Stimulated activated CD8-positive, alpha-beta memory T cell treated with anti-CD3 and anti-CD28 coated beads, Interleukin-15, amount 100 ng/mL, for 24 hours (primary cell): ENCODE measurements around the gene AP2A2.

Experiments used
- DNase-seq: peaks from one replicate; pipeline ENCODE4 v3.0.0-alpha.2; 2020; ENCODE audit warnings: low read depth

The AP2A2 gene

DNA sequence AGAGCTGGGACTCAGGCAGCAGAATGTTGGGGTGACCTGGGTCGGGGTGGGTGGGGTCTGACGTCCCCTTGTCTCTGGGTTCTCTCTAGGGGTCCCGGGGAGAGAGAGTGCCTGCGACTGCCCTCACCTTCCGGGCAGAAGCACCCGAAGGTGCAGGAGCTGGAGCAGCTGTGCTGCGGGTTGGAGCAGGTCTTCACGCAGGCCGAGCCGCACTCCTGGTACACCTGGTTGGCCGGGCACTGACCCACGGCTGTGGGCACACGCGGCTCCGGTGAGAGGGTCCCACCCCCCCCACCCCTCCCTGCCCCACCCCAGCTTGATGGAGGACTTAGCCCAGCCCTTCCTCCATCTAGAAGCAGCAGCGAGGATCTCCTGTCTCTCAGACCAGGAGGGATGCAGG is 104.4 kb downstream of the AP2A2 start:
- DNase-seq, result no peak

DNA sequence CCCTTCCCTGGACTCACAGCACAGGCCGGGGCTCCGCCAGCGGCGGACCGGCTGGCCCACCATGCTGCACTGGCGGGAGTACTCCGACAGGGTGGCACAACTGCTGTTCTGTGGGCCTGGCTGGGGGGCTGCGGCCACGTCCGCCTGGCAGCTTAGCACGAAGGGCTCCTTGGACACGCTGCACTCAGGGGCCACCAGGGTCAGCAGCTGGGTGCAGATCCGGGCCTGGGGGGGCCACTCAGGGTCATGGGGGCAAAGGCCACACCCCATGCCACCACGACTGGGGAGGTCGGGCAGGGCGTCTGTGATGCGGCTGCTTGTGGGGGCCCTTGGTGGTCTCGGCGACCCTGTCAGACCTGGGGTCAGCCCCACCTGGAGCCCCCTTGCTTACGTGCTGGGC is 104.9 kb downstream of the AP2A2 start:
- no peak for DNase-seq

DNA sequence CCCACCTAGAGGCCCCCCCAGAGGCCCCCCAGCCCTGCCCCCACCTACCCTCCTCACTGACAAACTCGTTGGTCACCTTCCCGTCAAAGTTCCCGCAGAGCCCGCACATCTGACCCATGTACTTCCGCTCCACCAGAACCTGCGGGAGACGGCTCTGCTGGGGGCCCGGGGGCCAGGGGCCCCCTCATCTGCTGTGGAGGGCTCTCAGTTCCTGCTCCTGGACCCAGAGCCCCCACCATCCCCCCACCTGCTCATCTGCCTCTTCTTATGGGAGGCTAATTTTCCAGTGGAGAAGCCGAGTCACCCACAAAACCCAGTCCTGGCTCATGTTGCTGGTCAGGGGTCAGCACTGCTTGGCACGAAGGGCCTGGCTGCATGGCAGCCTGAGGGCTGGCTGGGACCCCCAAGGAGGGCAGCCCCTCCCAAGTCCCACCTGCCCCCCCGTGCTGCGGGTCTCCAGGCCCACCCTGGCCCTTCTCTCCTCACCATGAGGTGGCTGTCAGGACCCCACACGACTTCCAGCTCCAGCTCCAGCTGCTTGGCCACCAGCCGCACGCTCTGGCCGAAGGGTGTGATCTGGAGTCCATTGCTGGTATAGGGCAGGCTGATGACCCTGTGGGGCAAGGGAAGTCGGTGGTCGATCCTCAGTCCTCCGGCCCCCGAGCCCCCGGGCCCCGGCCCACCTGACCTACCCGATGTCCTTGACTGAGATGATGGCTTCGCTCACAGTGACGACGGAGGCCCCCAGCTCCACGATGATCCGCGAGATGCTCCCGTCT is 105.6 kb downstream of the AP2A2 start:
- no peak for DNase-seq

DNA sequence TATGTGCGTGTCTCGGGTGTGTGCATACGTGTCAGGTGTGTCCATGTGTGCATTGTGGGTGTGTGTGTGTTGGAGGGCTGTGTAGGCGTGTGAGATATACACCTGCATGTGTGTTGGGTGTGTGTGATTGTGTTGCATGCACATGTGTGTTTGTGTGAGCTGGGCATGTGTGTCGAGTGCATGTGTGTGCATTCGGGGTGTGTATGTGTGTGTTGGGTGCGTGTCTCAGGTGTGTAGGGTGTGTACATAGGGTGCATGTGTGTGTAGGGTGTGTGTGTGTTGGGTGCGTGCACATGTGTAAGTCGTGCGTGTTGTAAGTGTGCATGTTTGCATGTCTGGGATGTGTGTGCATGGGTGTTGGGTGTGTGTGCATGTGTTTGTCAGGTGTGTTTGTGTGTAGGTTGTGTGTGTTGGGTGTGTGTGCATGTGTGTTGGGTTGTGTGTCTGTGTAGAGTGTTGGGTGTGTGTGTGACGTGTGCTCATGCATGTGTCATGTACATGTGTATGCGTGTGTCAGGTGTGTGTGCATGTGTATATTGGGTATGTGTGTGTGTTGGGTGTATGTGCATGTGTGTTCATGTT is 106.7 kb downstream of the AP2A2 start:
- no peak for DNase-seq

DNA sequence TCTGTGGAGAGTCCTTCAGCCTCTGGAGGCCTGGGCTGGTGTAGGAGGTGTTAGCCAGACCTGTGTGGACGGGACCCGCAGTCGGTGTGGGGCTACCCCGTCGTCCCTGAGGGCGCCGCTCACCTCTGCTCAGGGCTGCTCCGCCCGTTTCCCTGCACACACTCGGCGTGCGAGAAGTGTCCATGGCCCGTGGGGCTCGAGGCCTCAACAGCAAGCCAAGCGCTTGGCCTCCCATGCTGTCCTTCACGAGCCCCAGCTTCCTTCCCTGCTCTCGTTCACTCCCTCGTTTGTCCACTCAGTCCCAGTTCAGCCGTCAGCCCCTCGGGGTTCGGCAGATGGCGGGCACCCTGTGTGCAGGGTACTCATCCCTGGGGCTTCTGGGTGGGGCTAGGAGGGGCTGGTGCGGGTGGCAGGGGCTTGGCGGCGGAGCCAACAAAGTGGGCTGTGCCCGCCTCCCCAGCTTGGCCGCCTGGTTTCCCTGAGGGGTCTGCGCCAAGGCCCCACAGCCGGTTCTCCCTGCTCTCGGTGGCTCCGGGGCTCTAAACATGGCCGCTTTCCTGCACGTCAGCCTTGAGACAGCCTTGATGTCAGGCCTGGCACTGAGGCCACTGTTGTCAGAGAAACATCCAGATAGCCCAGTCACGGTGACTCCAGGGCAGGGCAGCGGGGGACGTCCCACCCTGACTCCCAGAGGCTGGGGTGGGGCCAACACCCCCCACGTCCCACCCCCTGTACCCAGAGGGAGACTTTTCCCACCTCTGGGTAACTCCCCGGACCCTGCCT is 107.5 kb downstream of the AP2A2 start:
- no peak for DNase-seq

DNA sequence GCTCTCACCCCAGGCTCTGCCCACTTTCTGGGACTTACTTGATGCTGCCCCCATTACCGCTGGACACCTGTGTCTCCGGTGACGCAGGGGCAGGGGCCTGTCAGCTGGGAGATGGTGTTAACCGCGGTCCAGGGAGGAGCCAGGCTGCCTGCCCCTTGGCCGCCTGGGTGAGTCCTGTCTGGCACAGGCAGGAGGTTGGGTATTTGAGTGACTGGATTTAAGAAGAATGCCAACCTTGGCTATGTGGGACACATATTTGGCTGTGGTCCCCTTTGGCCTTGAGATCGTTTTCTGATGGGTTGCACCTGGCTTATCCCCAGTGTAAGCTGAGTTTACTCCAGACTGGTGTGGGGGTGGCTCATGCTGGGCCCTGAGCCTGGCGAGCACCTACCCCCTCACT is 108.3 kb downstream of the AP2A2 start:
- DNase-seq, result no peak

DNA sequence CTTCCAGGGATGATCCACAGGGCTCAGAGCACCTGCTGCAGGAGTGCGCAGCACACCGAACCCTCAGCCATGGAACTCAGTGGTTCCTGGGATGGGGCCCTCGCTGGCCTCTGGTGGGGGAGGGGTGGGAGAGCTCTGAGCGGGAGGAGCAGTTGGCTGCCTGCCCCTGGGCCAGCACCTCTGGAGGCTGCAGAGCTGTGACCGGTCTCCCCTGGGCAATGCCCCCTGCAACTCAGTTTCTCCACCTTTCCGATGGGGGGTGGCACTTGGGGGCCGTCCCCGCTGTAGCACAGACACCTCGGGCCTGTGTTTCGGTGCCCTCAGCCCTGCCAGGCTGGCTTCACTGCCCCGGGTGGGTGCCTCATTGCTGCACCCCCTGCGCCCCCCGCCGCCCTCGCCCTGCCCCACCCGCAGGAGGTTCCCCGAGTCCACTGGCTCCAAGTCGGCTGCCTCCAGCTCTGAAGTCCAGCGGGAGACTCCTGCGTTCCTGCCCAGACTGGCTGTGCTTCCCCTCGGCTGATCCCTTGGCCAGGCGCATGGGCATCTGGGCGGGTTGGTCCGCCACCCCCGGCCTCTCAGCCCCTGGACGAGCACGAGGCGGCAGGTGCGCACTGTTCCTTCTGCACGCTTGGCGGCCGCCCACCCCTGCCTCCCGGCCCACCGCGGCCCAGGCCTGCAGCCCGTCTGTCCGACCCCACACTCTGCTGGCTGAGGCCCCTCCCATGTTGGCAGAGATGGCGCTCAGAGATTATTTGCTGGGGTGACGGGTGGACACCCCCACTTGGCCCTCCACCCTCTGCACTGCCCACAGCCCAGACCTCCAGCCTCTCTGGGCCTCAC is 109.0 kb downstream of the AP2A2 start:
- DNase-seq, result no peak

DNA sequence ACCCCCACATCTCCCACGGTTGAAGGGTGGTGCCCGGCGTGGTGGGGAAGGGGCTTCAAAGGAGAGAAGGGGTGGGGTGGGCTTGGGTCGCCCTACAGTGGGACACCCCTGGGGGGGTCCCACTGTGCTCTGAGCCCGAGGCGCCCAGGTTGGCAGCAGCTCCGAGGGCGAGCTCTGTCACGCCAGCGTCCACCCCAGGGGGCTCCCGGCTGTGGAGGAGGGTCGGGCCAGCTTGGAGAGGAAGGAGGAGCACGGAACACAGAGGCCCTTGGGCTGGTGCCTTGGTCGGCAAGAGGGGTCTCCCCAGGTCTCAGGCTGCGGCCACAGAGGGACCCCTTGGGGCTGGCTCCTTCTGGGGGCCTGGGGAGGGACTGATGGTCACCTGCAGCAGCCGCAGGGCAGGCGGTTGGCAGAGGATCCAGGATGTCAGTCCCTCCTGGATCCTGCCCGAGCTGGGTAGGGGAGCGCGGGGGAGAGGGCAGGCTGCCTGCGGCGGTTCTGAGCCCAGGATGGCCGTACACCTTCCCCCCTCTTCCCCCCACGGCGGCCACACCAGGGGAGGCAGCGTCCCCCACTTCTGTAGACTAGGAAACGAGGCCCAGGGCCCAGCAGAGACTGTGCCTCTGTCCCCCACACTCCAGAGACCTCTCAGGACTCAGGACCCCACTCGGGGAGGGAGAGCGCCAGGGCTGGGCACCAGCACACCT is 110.1 kb downstream of the AP2A2 start:
- no peak for DNase-seq

DNA sequence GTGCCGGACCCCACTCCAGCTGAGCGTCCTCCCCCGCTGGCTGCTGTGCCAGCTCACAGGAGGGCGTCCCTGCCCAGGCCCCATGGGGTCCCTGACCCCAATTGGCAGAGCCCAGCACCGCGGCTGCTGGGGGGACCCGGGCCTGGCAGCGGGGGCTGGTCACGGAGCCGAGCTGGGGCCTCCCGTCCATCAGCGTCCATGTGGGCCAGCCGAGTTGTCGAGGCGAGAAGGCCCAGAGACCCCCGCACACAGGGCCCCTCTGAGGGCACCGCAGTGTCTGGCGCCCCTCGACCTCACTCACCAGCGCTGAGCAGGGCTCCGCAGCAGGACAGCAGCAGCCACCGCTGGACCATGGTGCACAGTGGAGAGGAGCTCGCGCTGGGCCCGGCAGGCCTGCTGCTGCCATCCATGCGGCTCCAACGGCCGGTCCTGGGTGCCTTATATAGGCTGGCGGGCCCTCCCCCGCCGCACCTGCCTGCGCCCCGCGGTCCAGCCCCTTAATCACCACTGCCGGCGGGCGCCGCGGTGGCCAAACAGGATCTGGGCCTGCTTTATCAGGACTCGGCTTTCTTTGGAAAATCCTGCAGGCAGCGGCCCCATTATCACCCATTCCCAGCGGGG is 110.7 kb downstream of the AP2A2 start, which contains the start of gene MUC6:
MUC6 (minus strand) TSS at position 416 of the 621 bp plus-strand sequence; CDS start at position 353, 63 bp downstream.
- no peak for DNase-seq

DNA sequence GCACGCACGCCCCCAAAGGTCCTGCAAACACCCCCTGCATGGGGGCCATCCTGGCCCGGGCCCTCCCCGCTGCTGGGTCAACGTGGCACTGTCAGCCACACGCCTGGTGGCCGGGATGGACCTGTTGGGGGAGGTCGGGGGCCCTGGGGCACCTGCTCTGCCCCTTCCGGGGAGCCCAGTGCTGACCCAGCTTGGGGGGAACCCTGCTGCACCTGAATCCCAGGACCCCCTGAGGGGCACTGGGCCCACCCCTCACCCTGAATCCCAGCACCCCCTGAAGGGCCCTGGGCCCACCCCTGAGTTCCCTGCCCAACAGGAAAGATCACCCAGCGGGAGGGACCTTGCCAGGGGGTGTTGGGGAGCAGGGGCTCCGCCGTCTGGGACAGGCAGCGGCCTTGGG is 111.3 kb downstream of the AP2A2 start:
- no peak for DNase-seq

DNA sequence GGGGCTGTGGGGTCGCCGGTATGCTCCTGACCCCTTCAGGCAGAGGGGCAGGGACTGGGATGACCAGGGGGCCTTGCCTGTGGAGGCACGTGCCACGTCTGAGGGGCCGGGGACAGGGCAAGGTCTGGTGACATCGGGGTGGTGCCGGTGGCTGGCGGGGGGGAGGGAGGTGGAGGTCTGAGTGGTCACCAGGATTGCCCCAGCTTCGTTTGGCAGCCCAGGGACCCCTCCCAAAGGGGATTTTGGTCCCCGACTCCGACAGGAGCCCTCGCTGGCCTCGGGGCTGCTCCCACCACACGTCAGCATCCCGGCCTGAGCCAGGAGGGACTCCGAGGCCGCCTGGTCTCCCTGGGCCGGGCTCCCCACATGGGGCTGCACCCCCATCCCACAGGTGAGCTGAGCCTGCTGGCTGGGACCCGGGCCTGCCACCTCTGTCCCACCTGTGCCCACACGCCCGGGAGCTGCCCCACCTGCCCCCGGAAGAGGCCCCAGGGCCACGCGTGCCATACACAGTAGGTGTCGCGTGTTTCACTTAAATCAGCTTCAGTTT is 111.9 kb downstream of the AP2A2 start:
- DNase-seq, result no peak

DNA sequence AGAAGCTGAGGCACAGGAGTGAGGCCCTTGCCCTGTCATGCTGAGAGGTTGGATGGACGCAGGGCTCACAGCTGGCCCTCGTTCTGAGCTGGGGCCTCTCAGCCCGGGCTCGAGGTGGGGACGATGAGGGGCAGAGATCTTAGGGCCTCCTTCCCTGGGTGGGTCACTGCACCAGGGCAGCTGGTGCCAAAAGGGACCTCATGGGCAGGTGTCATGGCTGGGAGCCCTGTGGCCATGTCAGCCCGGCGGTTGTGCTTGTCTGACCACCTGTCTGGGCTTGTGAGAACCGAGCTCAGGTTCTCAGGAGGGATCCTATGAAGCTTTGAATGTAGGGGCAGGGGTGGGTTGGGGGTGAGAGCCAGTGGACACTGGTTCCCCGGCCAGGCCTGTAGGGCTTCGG is 112.7 kb downstream of the AP2A2 start:
- DNase-seq, result no peak

DNA sequence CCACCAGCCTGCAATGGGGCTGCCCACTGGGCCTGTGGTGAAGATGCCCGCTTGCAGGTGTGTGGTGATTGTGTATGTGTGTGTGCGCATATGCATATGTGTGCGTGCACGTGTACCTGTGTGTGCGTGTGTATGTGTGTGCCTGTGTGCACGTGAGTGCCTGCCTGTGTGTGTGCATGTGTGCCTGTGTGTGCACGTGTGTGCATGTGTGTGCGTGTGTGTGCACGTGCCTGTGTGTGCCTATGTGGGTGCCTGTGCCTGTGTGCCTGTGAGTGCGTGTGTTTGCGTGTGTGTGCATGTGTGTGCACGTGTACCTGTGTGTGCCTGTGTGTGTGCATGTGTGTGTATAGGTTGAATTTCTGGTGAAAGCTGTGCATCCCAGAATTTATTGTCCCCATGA is 113.3 kb downstream of the AP2A2 start:
- no peak for DNase-seq

DNA sequence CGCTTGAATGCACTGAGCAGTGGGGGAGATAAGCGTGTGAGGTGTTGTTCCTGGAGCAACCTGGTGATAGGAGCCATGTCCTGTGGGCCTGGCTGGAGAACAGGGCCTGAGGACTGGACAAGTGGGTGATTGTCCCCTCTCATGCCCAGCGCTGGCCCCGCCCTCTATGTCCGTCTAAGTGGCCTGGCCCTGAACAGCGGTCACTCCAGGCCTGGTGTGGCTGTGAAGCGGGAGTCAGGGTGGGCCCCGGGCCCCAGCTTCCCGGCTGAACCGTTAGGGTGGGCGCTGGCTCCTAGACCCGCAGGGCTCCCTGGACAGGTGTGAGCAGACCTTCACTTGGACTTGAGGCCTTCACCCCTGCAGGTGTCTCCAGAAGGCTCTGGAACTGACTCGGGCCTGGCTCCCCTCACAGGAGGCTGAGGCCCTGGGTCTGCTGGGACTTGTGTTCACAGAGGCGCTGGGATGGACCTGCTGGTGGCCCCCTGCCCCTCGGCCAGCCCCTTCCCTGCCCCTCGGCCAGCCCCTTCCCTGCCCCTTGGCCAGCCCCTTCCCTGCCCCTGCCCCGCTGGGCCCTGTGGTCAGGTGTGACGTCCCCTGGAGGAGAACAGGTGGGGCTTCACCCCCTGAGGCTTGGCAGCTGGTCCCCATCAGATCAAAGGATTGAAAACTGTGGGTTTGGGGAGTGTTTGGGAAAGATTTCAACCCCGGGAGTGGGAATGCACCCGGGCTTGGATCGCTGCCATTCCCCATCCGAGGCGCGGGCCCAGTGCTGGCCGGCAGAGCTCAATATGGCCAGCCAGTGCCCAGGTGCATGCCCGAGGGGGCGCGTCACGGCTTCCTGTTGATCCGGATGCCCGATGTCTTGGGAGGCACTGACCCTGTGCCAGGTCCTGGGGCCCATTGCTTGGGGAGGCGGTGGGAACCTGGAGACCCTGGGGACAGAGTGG is 114.1 kb downstream of the AP2A2 start:
- DNase-seq, result no peak

DNA sequence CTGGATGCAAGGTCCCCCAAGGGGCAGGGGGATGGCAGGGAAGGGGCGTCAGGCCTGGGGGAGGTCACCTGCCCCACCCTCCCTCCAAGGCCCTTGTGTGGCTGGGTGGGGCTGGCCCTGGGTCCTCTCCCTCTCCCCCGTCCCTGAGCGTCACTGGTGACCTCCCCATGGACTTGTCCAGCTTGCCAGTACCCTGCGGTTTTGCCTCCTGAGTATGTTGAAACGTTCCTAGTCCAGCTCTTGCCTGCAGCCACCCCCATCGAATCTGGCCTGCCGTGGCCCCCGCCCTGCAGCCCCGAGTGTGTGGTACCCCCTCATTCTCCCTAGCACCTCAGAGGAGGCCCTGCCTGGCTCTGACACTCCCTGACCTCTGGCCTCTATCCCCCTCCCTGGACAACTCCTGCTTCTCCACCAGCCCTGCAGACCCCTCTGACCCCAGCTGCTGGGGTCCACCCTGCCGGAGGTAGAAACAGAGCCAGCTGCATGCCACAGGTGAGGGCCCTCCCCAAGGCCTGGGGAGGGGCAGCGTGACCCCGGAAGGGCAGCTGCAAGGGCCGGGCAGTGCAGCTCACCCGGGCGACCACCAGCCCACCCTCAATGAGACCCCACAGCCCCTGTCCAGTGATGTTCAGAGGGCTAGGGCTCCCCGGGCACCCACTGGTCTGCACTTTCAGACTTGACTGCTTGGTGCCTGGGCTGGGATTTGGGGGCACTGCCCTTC is 114.9 kb downstream of the AP2A2 start:
- DNase-seq, result no peak

DNA sequence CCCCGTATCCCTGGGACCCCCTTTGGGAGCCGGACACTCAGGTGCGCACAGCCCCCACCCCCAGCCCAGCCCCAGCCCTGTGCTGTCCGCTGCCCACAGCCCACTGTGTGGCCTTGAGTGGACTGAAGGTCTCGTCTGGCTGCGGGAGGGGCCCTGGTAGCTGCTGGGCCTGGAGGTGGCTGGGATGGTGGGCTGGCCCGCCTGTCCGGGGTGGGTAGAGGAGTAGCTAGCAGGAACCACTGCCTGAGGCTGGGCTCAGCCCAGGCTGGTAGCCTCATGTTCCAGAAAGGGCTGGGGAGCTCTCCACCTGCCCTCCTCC is 115.4 kb downstream of the AP2A2 start:
- DNase-seq, result no peak

DNA sequence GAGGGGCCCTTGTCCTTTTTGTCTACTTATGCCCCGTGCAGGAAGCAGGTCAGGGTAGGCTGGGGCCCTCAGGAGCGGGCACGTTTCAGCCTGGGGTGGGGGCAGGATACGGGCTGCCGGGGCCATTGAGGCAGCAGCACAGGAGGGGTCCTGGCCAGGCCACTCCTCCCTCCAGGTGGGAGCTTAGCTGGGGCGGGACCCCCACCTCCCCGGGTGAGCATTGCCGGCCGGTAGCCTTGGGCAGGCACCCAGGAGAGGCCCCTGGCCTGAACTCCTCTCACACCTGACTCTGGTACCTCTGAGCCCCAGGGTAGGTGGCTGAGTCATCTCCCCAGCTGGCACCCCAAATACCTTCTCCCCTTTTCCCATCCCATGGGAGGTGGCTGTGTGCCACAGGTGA is 115.8 kb downstream of the AP2A2 start:
- DNase-seq, result no peak

DNA sequence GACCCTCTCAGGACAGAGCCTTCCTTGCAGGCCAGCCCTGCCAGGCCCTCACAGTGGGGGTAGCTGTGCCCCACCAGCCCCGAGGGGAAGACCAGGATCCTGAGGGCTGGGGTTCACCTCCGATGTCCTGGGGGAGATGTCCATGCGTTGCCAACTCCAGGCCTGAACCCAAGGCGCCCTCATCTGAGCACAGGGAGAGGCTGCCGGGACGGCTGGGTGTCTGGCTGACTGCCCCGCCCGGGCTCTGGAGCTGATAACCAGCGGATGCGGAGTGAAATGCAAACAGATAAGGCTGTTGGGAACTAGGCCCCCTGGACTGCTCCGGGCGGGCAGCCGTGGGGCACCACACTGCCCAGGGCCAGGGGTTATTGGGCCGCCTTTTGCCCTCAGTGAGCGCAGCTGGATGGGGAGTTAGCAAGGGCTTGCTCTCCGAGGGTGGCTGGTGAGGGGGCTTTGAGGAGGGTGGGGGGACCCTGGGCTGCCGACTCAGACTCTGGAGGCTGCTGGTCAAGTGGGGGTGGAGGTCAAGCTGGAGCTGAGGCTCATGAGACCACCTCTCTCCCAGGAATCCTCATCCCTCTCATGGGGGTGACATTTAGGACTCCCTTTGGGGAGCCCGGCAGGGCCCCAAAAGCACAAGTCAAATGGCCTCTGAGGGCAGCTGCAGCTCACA is 116.4 kb downstream of the AP2A2 start:
- no peak for DNase-seq
